Progenitor cell of endocrine pancreas (in vitro differentiated cells): ENCODE data around the gene NANP. TPM values are rescaled to one million over a fixed set of nuclear protein-coding genes. Genes with fewer than 3 reads are reported as not detected.

ENCODE experiments used
- DNase-seq: peaks from one replicate; pipeline ENCODE4 v3.0.0; 2021; ENCODE audit warnings: low spot score; ENCODE audit not compliant: unreplicated experiment
- H3K27ac Mint-ChIP-seq: 2 replicates; pipeline ENCODE4 v1.8.0; 2021; ENCODE audit warnings: mild to moderate bottlenecking, moderate library complexity, mixed read lengths
- H3K27me3 Mint-ChIP-seq: 2 replicates; pipeline ENCODE4 v1.8.0; 2021; ENCODE audit warnings: mixed read lengths
- H3K36me3 Mint-ChIP-seq: 2 replicates; pipeline ENCODE4 v1.8.0; 2022; ENCODE audit warnings: mixed read lengths; ENCODE audit not compliant: insufficient read depth
- H3K4me1 Mint-ChIP-seq: 2 replicates; pipeline ENCODE4 v1.8.0; 2021; ENCODE audit warnings: low read depth, mixed read lengths
- H3K4me3 Mint-ChIP-seq: 2 replicates; pipeline ENCODE4 v1.8.0; 2021; ENCODE audit warnings: low read depth, mild to moderate bottlenecking, moderate library complexity, mixed read lengths
- H3K9me3 Mint-ChIP-seq: 2 replicates; pipeline ENCODE4 v1.8.0; 2021; ENCODE audit warnings: low read depth, mixed read lengths
- total RNA-seq: library from RNA; stranded (reverse); gene quantifications from 2 replicates; pipeline ENCODE4 v1.2.1, GENCODE V29; 2021
- TF ChIP-seq, protein P1 (sequence below): fragments of 200-600 bp; sonication (generic); IDR thresholded peaks from one replicate; pipeline ENCODE4 v1.5.0; 2021; ENCODE audit warnings: antibody characterized with exemption, mild to moderate bottlenecking; ENCODE audit not compliant: unreplicated experiment

The NANP gene
- total RNA-seq, 1 donor from 2014 or later, result 3.3 TPM

DNA sequence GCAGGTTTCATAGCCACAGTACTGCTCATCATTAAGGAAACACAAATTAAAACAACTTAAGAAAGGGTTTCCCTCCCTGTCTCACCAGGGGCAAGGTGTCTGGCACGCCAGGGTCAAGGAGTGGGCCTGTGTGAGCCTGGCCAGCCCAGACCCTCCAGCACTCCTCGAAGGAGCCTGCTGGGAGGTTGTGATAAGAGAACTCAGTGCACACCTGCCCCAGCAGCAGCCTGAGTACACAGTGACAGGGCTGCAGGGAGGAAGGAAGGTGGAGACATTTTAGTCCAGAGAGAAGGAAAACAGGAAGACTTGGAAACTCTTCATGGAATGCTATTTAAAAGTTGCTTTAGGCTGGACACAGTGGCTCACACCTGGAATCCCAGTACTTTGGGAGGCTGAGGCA lies 52.6 kb downstream of the NANP start:
- Mint-ChIP-seq H3K9me3 (no peaks in the 10 kb centered on the region), H3K4me1 (peaks cover 42% of the 10 kb centered on the region), H3K4me3 (no peak overlapping the region), H3K27me3 (no peaks in the 10 kb centered on the region), H3K27ac (peak overlapping the region; percentile 90), H3K36me3 (peaks cover 35% of the 10 kb centered on the region)
- TF ChIP-seq, protein P1, sequence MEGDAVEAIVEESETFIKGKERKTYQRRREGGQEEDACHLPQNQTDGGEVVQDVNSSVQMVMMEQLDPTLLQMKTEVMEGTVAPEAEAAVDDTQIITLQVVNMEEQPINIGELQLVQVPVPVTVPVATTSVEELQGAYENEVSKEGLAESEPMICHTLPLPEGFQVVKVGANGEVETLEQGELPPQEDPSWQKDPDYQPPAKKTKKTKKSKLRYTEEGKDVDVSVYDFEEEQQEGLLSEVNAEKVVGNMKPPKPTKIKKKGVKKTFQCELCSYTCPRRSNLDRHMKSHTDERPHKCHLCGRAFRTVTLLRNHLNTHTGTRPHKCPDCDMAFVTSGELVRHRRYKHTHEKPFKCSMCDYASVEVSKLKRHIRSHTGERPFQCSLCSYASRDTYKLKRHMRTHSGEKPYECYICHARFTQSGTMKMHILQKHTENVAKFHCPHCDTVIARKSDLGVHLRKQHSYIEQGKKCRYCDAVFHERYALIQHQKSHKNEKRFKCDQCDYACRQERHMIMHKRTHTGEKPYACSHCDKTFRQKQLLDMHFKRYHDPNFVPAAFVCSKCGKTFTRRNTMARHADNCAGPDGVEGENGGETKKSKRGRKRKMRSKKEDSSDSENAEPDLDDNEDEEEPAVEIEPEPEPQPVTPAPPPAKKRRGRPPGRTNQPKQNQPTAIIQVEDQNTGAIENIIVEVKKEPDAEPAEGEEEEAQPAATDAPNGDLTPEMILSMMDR, result no peak
- no peak for DNase-seq

DNA sequence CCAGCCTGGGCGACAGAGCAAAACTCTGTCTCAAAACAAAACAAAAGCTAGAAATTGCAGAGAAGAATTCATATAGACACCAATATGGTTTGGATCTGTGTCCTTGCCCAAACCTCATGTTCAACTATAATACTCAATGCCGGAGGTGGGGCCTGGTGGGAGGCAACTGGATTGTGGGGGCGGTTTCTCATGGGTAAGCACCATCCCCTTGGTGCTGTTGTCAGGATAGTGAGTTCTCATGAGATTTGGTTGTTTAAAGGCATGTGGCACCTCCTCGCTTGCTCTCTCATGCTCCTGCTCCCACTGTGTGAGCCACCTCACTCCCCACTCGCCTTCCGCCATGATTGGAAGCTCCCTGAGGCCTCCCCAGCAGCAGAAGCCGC lies 53.7 kb downstream of the NANP start:
- Mint-ChIP-seq H3K4me3 (no peak overlapping the region), H3K9me3 (no peaks in the 10 kb centered on the region), H3K36me3 (peaks cover 31% of the 10 kb centered on the region), H3K27ac (no peak overlapping the region), H3K27me3 (no peaks in the 10 kb centered on the region), H3K4me1 (peaks cover 51% of the 10 kb centered on the region)
- TF ChIP-seq, protein P1, result no peak
- DNase-seq, result no peak

DNA sequence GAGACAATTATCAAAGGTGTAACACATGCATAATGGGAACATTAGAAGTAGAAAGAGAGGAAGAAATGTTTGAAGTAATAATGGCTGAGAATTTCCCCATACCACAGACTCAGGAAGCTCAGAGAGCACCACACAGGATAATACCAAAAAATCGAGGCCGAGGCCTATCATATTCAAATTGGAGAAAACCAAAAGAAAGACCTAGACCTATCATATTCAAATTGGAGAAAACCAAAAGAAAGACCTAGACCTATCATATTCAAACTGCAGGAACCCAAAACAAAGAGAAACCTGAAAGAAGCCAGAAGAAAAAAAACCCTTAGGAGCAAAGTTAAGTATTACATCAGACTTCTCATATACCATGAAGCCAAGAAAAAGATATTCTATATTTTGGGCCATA lies 56.5 kb downstream of the NANP start:
- Mint-ChIP-seq H3K9me3 (peaks cover 7% of the 10 kb centered on the region), H3K36me3 (peaks cover 28% of the 10 kb centered on the region), H3K27ac (peak overlapping the region; percentile 19), H3K4me1 (peaks cover 44% of the 10 kb centered on the region), H3K27me3 (no peaks in the 10 kb centered on the region), H3K4me3 (no peak overlapping the region)
- TF ChIP-seq, protein P1, result no peak
- no peak for DNase-seq

DNA sequence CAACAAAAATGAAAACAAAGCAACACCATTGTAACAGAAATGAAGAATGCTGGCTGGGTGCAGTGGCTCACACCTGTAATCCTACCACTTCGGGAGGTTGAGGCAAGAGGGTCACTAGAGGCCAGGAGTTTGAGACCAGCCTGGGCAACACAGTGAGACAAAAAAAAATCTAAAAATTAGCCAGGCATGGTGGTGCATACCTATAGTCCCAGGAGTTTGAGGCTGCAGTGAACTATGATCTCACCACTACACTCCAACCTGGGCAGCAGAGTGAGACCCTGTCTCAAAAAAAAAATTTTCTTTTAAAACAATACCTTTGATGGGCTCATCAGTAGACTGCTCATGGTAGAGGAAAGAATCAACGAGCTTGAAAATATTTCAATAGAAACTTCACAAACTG lies 57.0 kb downstream of the NANP start:
- TF ChIP-seq, protein P1, result no peak
- Mint-ChIP-seq H3K4me1 (peaks cover 41% of the 10 kb centered on the region), H3K27me3 (no peaks in the 10 kb centered on the region), H3K9me3 (peaks cover 7% of the 10 kb centered on the region), H3K27ac (peak overlapping the region; percentile 19), H3K4me3 (no peak overlapping the region), H3K36me3 (peaks cover 28% of the 10 kb centered on the region)
- no peak for DNase-seq

DNA sequence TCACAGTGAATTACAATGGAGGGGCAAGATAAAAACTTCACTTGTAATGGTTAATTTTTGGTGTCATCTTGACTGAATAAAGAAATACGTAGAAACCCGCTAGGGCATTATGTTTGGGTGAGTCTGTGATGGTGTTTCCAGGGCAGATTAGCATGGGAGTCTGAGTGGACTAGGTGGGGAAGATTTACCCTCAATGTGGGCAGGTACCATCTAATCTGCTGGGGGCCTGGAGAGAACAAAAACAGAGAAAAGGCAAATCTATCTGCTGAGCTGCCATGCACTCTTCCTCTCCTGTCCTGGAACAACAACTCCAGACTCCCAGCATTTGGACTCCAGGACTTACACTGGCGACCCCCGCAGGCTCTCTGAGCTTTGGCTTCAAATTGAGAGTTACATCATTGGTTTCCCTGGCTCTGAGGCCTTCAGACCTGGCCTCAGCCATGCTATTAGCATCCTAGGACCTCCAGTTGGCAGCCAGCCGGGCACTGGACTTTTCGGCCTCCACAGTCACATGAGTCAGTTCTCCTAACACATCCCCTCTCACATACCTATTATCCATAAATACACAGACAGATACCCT lies 58.1 kb downstream of the NANP start:
- H3K9me3 Mint-ChIP-seq, result peaks cover 7% of the 10 kb centered on the region
- H3K4me1 Mint-ChIP-seq, result peaks cover 32% of the 10 kb centered on the region
- no peak overlapping the region for H3K4me3 Mint-ChIP-seq
- peak overlapping the region; percentile 92 for H3K27ac Mint-ChIP-seq
- no peak for DNase-seq
- peaks cover 27% of the 10 kb centered on the region for H3K36me3 Mint-ChIP-seq
- no peaks in the 10 kb centered on the region for H3K27me3 Mint-ChIP-seq
- TF ChIP-seq, protein P1, result no peak
